Measurements from ENCODE around the gene FMNL3. TPM values are rescaled to one million over a fixed set of nuclear protein-coding genes. Genes with fewer than 3 reads are reported as not detected.

Gene FMNL3
- total and polyA plus RNA-seq, 4 donors: 0.72 to 4.5 (median 2.6) TPM

GRCh38 chr12:49588721-49589516 lies 118.3 kb downstream of the FMNL3 start:
- 82% methylated on average over 4 of the region's 4 CpGs for WGBS
- H3K27me3 ChIP-seq (ENCODE audit: control insufficient read depth in 4 of 4, insufficient read depth in 4 of 4, low read length in 3 of 4): no peaks in the 10 kb centered on the region
- no peak overlapping the region for H3K9ac ChIP-seq (ENCODE audit: low read depth in 1 of 2, low read length in 2 of 2)
- no peak overlapping the region for H3K4me3 ChIP-seq (ENCODE audit: low read depth in 1 of 3, low read length in 3 of 3)
- no peak overlapping the region for H3K27ac ChIP-seq (ENCODE audit: low read depth in 1 of 2, low read length in 2 of 2)
- no peaks in the 10 kb centered on the region for H3K9me3 ChIP-seq (ENCODE audit: control insufficient read depth in 4 of 4, low read length in 3 of 4)
- no peak for TF ChIP-seq RAD21 (IDR thresholded peaks at IDR 0.05)
- no peak for TF ChIP-seq RXRA (IDR thresholded peaks at IDR 0.05)
- TF ChIP-seq REST (IDR thresholded peaks at IDR 0.05): no peak
- H3K36me3 ChIP-seq (ENCODE audit: control insufficient read depth in 4 of 4, insufficient read depth in 3 of 4, low read depth in 1 of 4, low read length in 3 of 4): peaks cover 0 to 2% (median 0%) of the 10 kb centered on the region in 4 donors
- DNase-seq (ENCODE audit: low spot score): no peak
- H3K4me1 ChIP-seq (ENCODE audit: control insufficient read depth in 4 of 4, insufficient read depth in 4 of 4, low read length in 3 of 4): no peaks in the 10 kb centered on the region

GRCh38 chr12:49588281-49588680 lies 118.9 kb downstream of the FMNL3 start:
- Histone ChIP-seq H3K27ac (ENCODE audit: low read depth in 1 of 2, low read length in 2 of 2) (no peak overlapping the region), H3K9ac (ENCODE audit: low read depth in 1 of 2, low read length in 2 of 2) (no peak overlapping the region), H3K36me3 (ENCODE audit: control insufficient read depth in 4 of 4, insufficient read depth in 3 of 4, low read depth in 1 of 4, low read length in 3 of 4) (peaks cover 0 to 2% (median 0%) of the 10 kb centered on the region in 4 donors), H3K27me3 (ENCODE audit: control insufficient read depth in 4 of 4, insufficient read depth in 4 of 4, low read length in 3 of 4) (no peaks in the 10 kb centered on the region), H3K9me3 (ENCODE audit: control insufficient read depth in 4 of 4, low read length in 3 of 4) (no peaks in the 10 kb centered on the region), H3K4me1 (ENCODE audit: control insufficient read depth in 4 of 4, insufficient read depth in 4 of 4, low read length in 3 of 4) (no peaks in the 10 kb centered on the region), H3K4me3 (ENCODE audit: low read depth in 1 of 3, low read length in 3 of 3) (no peak overlapping the region)
- TF ChIP-seq NR2F2 (IDR thresholded peaks at IDR 0.05) (no peak), RXRA (IDR thresholded peaks at IDR 0.05) (no peak), SP1 (IDR thresholded peaks at IDR 0.05) (no peak), CTCF (IDR thresholded peaks at IDR 0.05; ENCODE audit: low read depth, low read length, missing input control) (no peak), TAF1 (conservative IDR thresholded peaks at IDR 0.05) (no peak), GABPA (IDR thresholded peaks at IDR 0.05 in 1 of 2, conservative IDR thresholded peaks at IDR 0.05 in 1 of 2) (no peak)
- WGBS: 93% methylated on average over 7 of the region's 7 CpGs
- no peak for DNase-seq (ENCODE audit: low spot score)

GRCh38 chr12:49587174-49587908 lies 119.9 kb downstream of the FMNL3 start:
- no peak overlapping the region for H3K27ac ChIP-seq (ENCODE audit: low read depth in 1 of 2, low read length in 2 of 2)
- H3K36me3 ChIP-seq (ENCODE audit: control insufficient read depth in 4 of 4, insufficient read depth in 3 of 4, low read depth in 1 of 4, low read length in 3 of 4): peaks cover 0 to 2% (median 0%) of the 10 kb centered on the region in 4 donors

More at GRCh38 chr12:49587174-49587908, 119.9 kb downstream of the FMNL3 start:
- no peak for DNase-seq (ENCODE audit: low spot score)
- 94% methylated on average over 11 of the region's 11 CpGs for WGBS
- Histone ChIP-seq H3K4me3 (ENCODE audit: low read depth in 1 of 3, low read length in 3 of 3) (no peak overlapping the region), H3K27me3 (ENCODE audit: control insufficient read depth in 4 of 4, insufficient read depth in 4 of 4, low read length in 3 of 4) (no peaks in the 10 kb centered on the region), H3K9me3 (ENCODE audit: control insufficient read depth in 4 of 4, low read length in 3 of 4) (no peaks in the 10 kb centered on the region), H3K4me1 (ENCODE audit: control insufficient read depth in 4 of 4, insufficient read depth in 4 of 4, low read length in 3 of 4) (peaks cover 0 to 4% (median 0%) of the 10 kb centered on the region in 4 donors), H3K9ac (ENCODE audit: low read depth in 1 of 2, low read length in 2 of 2) (no peak overlapping the region)
- TF ChIP-seq GABPA (IDR thresholded peaks at IDR 0.05 in 1 of 2, conservative IDR thresholded peaks at IDR 0.05 in 1 of 2) (no peak), RAD21 (IDR thresholded peaks at IDR 0.05) (no peak), YY1 (IDR thresholded peaks at IDR 0.05) (no peak), MAX (IDR thresholded peaks at IDR 0.05) (no peak), NR2F2 (IDR thresholded peaks at IDR 0.05) (no peak), JUND (IDR thresholded peaks at IDR 0.05) (no peak), HNF4G (IDR thresholded peaks at IDR 0.05) (no peak), FOXA2 (IDR thresholded peaks at IDR 0.05) (no peak), SP1 (IDR thresholded peaks at IDR 0.05) (no peak), TAF1 (conservative IDR thresholded peaks at IDR 0.05) (no peak), HNF4A (conservative IDR thresholded peaks at IDR 0.05) (no peak), ATF3 (IDR thresholded peaks at IDR 0.05) (no peak), ZBTB33 (IDR thresholded peaks at IDR 0.05) (no peak)

All from liver (tissue), 9 donors.